ENCODE measurements around the gene RAB9A. TPM values are rescaled to one million over a fixed set of nuclear protein-coding genes. Genes with fewer than 3 reads are reported as not detected.
A peak's percentile ranks its signal among the peaks of the same experiment; 100 is the strongest.
"Not testable (repeated sequence)": the region's sequence is repeated elsewhere in the genome, so short reads cannot be mapped to it uniquely, and the experiment has no call there.

The RAB9A gene
- total and polyA plus RNA-seq, 4 donors = 9.0 to 22.9 (median 12.0) TPM

GRCh38 chrX:13647709-13648212 lies 41.2 kb upstream of the RAB9A start:
- no peaks in the 10 kb centered on the region for H3K9me3 ChIP-seq (ENCODE audit: control insufficient read depth in 4 of 4, low read length in 3 of 4)
- H3K4me1 ChIP-seq (ENCODE audit: control insufficient read depth in 4 of 4, insufficient read depth in 4 of 4, low read length in 3 of 4) = peaks cover 0 to 7% (median 6%) of the 10 kb centered on the region in 4 donors
- WGBS = 57% methylated on average over 8 of the region's 8 CpGs
- H3K27me3 ChIP-seq (ENCODE audit: control insufficient read depth in 4 of 4, insufficient read depth in 4 of 4, low read length in 3 of 4) = no peaks in the 10 kb centered on the region
- H3K36me3 ChIP-seq (ENCODE audit: control insufficient read depth in 4 of 4, insufficient read depth in 3 of 4, low read depth in 1 of 4, low read length in 3 of 4) = no peaks in the 10 kb centered on the region
- DNase-seq (ENCODE audit: low spot score) = peak; percentile 82
- H3K4me3 ChIP-seq (ENCODE audit: low read depth in 1 of 3, low read length in 3 of 3) = no peak overlapping the region
- H3K9ac ChIP-seq (ENCODE audit: low read depth in 1 of 2, low read length in 2 of 2) = no peak overlapping the region
- TF ChIP-seq HNF4A (conservative IDR thresholded peaks at IDR 0.05) (no peak), RAD21 (IDR thresholded peaks at IDR 0.05) (no peak), JUND (IDR thresholded peaks at IDR 0.05) (peak; percentile 42 to 43), ZBTB33 (IDR thresholded peaks at IDR 0.05) (no peak)
- no peak overlapping the region for H3K27ac ChIP-seq (ENCODE audit: low read depth in 1 of 2, low read length in 2 of 2)

GRCh38 chrX:13648336-13648735 lies 40.6 kb upstream of the RAB9A start:
- not testable (repeated sequence) for H3K36me3 ChIP-seq (ENCODE audit: control insufficient read depth in 4 of 4, insufficient read depth in 3 of 4, low read depth in 1 of 4, low read length in 3 of 4); H3K27ac ChIP-seq (ENCODE audit: low read depth in 1 of 2, low read length in 2 of 2); H3K9ac ChIP-seq (ENCODE audit: low read depth in 1 of 2, low read length in 2 of 2); H3K27me3 ChIP-seq (ENCODE audit: control insufficient read depth in 4 of 4, insufficient read depth in 4 of 4, low read length in 3 of 4); H3K4me3 ChIP-seq (ENCODE audit: low read depth in 1 of 3, low read length in 3 of 3); DNase-seq (ENCODE audit: low spot score); H3K9me3 ChIP-seq (ENCODE audit: control insufficient read depth in 4 of 4, low read length in 3 of 4)
- WGBS = 87% methylated on average over 2 of the region's 2 CpGs
- peaks cover 0 to 11% (median 8%) of the 10 kb centered on the region in 4 donors for H3K4me1 ChIP-seq (ENCODE audit: control insufficient read depth in 4 of 4, insufficient read depth in 4 of 4, low read length in 3 of 4)

GRCh38 chrX:13649838-13650237 lies 39.1 kb upstream of the RAB9A start:
- no peak for DNase-seq (ENCODE audit: low spot score)
- WGBS = 89% methylated on average over 5 of the region's 5 CpGs
- no peaks in the 10 kb centered on the region for H3K9me3 ChIP-seq (ENCODE audit: control insufficient read depth in 4 of 4, low read length in 3 of 4)

More at GRCh38 chrX:13649838-13650237, 39.1 kb upstream of the RAB9A start:
- no peaks in the 10 kb centered on the region for H3K36me3 ChIP-seq (ENCODE audit: control insufficient read depth in 4 of 4, insufficient read depth in 3 of 4, low read depth in 1 of 4, low read length in 3 of 4)
- no peaks in the 10 kb centered on the region for H3K27me3 ChIP-seq (ENCODE audit: control insufficient read depth in 4 of 4, insufficient read depth in 4 of 4, low read length in 3 of 4)
- H3K9ac ChIP-seq (ENCODE audit: low read depth in 1 of 2, low read length in 2 of 2) = no peak overlapping the region
- TF ChIP-seq TAF1 (conservative IDR thresholded peaks at IDR 0.05) (no peak), FOXA1 (IDR thresholded peaks at IDR 0.05) (no peak), ZBTB33 (IDR thresholded peaks at IDR 0.05) (no peak), FOXA2 (IDR thresholded peaks at IDR 0.05) (no peak), NR2F2 (IDR thresholded peaks at IDR 0.05) (no peak), YY1 (IDR thresholded peaks at IDR 0.05) (no peak), GABPA (IDR thresholded peaks at IDR 0.05 in 1 of 2, conservative IDR thresholded peaks at IDR 0.05 in 1 of 2) (no peak), EGR1 (IDR thresholded peaks at IDR 0.05; ENCODE audit: low read depth in 2 of 2) (no peak), RAD21 (IDR thresholded peaks at IDR 0.05) (no peak), CTCF (IDR thresholded peaks at IDR 0.05; ENCODE audit: low read depth, low read length, missing input control) (no peak), JUND (IDR thresholded peaks at IDR 0.05) (no peak)
- H3K4me1 ChIP-seq (ENCODE audit: control insufficient read depth in 4 of 4, insufficient read depth in 4 of 4, low read length in 3 of 4) = peaks cover 0 to 23% (median 18%) of the 10 kb centered on the region in 4 donors
- H3K4me3 ChIP-seq (ENCODE audit: low read depth in 1 of 3, low read length in 3 of 3) = no peak overlapping the region
- H3K27ac ChIP-seq (ENCODE audit: low read depth in 1 of 2, low read length in 2 of 2) = no peak overlapping the region
